HEK293T (cell line): ENCODE measurements around the gene PEAK3.

Experiments
- CTCF ChIA-PET: fragments of 350-600 bp; formaldehyde crosslinking; extraction: SDS; loops from one replicate; lab custom pipeline; 2021; ENCODE audit warnings: antibody characterized with exemption, inconsistent platforms; lab: Yijun Ruan, JAX
- POLR2A ChIA-PET: fragments of 350-600 bp; formaldehyde crosslinking; extraction: SDS; loops from one replicate; lab custom pipeline; 2020; ENCODE audit warnings: antibody characterized with exemption, inconsistent platforms; lab: Yijun Ruan, JAX
- DNase-seq: peaks from one replicate; pipeline ENCODE4 v3.0.0; 2012; ENCODE audit warnings: mixed read lengths; ENCODE audit errors: extremely low spot score
- ARNT ChIP-seq: fragments of 450-650 bp; IDR thresholded peaks from 2 replicates; pipeline ENCODE4 v1.6.1; 2017; ENCODE audit warnings: mild to moderate bottlenecking
- BHLHE40 ChIP-seq: fragments of 450-650 bp; IDR thresholded peaks from 2 replicates; pipeline ENCODE4 v1.6.1; 2016; ENCODE audit warnings: mild to moderate bottlenecking, moderate library complexity, borderline replicate concordance
- CTBP1 ChIP-seq: fragments of 450-650 bp; IDR thresholded peaks from 2 replicates; pipeline ENCODE4 v1.6.1; 2016; ENCODE audit warnings: borderline replicate concordance
- ELF4 ChIP-seq: fragments of 450-650 bp; IDR thresholded peaks from 2 replicates; pipeline ENCODE4 v1.6.1; 2017; ENCODE audit warnings: antibody characterized with exemption
- FOXA1 ChIP-seq: fragments of 450-650 bp; IDR thresholded peaks from 2 replicates; pipeline ENCODE4 v1.6.1; 2016; ENCODE audit warnings: mild to moderate bottlenecking
- FOXK2 ChIP-seq: fragments of 450-650 bp; IDR thresholded peaks from 2 replicates; pipeline ENCODE4 v1.6.1; 2016; ENCODE audit warnings: mild to moderate bottlenecking
- FOXM1 ChIP-seq: fragments of 450-650 bp; IDR thresholded peaks from 2 replicates; pipeline ENCODE4 v1.6.1; 2017; ENCODE audit warnings: mild to moderate bottlenecking, borderline replicate concordance
- HDGF ChIP-seq: fragments of 450-650 bp; IDR thresholded peaks from 2 replicates; pipeline ENCODE4 v1.6.1; 2017; ENCODE audit warnings: antibody characterized with exemption, borderline replicate concordance
- L3MBTL2 ChIP-seq: fragments of 450-650 bp; conservative IDR thresholded peaks from 2 replicates; pipeline ENCODE4 v1.6.1; 2016; ENCODE audit warnings: mild to moderate bottlenecking
- LEF1 ChIP-seq: fragments of 450-650 bp; IDR thresholded peaks from 2 replicates; pipeline ENCODE4 v1.6.1; 2017; ENCODE audit warnings: mild to moderate bottlenecking, borderline replicate concordance
- NFRKB ChIP-seq: fragments of 450-650 bp; IDR thresholded peaks from 2 replicates; pipeline ENCODE4 v1.6.1; 2016; ENCODE audit warnings: mild to moderate bottlenecking, moderate library complexity
- PKNOX1 ChIP-seq: fragments of 450-650 bp; IDR thresholded peaks from 2 replicates; pipeline ENCODE4 v1.6.1; 2016
- SP1 ChIP-seq: fragments of 450-650 bp; IDR thresholded peaks from 2 replicates; pipeline ENCODE4 v1.6.1; 2017
- SUZ12 ChIP-seq: fragments of 450-650 bp; IDR thresholded peaks from 2 replicates; pipeline ENCODE4 v1.6.1; 2016; ENCODE audit warnings: mild to moderate bottlenecking
- TARDBP ChIP-seq: fragments of 450-650 bp; IDR thresholded peaks from 2 replicates; pipeline ENCODE4 v1.6.1; 2016
- ZNF384 ChIP-seq: fragments of 450-650 bp; IDR thresholded peaks from 2 replicates; pipeline ENCODE4 v1.6.1; 2016

Gene PEAK3

GRCh38 chr19:2242816-2243215 is 39.2 kb downstream of the PEAK3 start:
- ChIA-PET CTCF (interaction anchor here (1.1 kb wide), 1 partner anchor 10 kb away, joined by 5 read pairs; no protein-coding TSS in a partner anchor), POLR2A (no interaction called here)
- no peak for DNase-seq
- TF ChIP-seq LEF1 (no peak), SP1 (no peak), CTBP1 (no peak), SUZ12 (no peak), L3MBTL2 (no peak), HDGF (no peak), PKNOX1 (no peak), NFRKB (no peak)

GRCh38 chr19:2242092-2242537 is 39.9 kb downstream of the PEAK3 start:
- no peak for TF ChIP-seq ELF4
- no peak for TF ChIP-seq SUZ12
- TF ChIP-seq PKNOX1 = no peak
- TF ChIP-seq FOXK2 = no peak
- TF ChIP-seq L3MBTL2 = no peak
- no peak for TF ChIP-seq LEF1
- TF ChIP-seq TARDBP = no peak
- TF ChIP-seq BHLHE40 = no peak
- no peak for TF ChIP-seq FOXM1
- no peak for TF ChIP-seq FOXA1
- no peak for TF ChIP-seq HDGF
- no peak for TF ChIP-seq NFRKB
- no peak for TF ChIP-seq ARNT
- TF ChIP-seq CTBP1 = no peak
- TF ChIP-seq SP1 = no peak
- no peak for TF ChIP-seq ZNF384
- POLR2A ChIA-PET = no interaction called here
- CTCF ChIA-PET = interaction anchor here (1.1 kb wide), 1 partner anchor 11 kb away, joined by 5 read pairs; no protein-coding TSS in a partner anchor
- no peak for DNase-seq

- TF ChIP-seq HDGF = no peak
- ChIA-PET POLR2A (no interaction called here), CTCF (no interaction called here)
- DNase-seq = no peak
Measured at GRCh38 chr19:2240881-2241760, 40.9 kb downstream of the PEAK3 start.

- POLR2A ChIA-PET = interaction anchor here (1.4 to 3.3 kb wide), 2 partner anchors 9 to 32 kb away, joined by 4 to 18 read pairs; partner anchors contain the start of gene AMH
- TF ChIP-seq ELF4 (no peak), LEF1 (no peak), SP1 (no peak), BHLHE40 (no peak), PKNOX1 (no peak)
- no peak for DNase-seq
- CTCF ChIA-PET = interaction anchor here (1.1 to 1.9 kb wide), 2 partner anchors 22 to 84 kb away, joined by 3 to 4 read pairs; no protein-coding TSS in a partner anchor
Measured at GRCh38 chr19:2239771-2240770, 41.9 kb downstream of the PEAK3 start.

- ChIA-PET POLR2A (interaction anchor here (1.4 to 3.3 kb wide), 4 partner anchors 10 to 86 kb away, joined by 3 to 18 read pairs (median 4); partner anchors contain the start of gene AMH), CTCF (interaction anchor here (0.6 to 1.9 kb wide), 3 partner anchors 23 to 83 kb away, joined by 3 to 4 read pairs (median 4); no protein-coding TSS in a partner anchor)
- no peak for DNase-seq
- TF ChIP-seq ARNT (no peak), ZNF384 (peak; percentile 58; the same call in 1 of the 2 replicates)
Measured at GRCh38 chr19:2239173-2239572, 42.8 kb downstream of the PEAK3 start.

- ChIA-PET CTCF (interaction anchor here (0.7 to 1.1 kb wide), 2 partner anchors 36 to 82 kb away, joined by 3 to 4 read pairs; no protein-coding TSS in a partner anchor), POLR2A (interaction anchor here (1.2 to 3.3 kb wide), 6 partner anchors 22 to 85 kb away, joined by 3 to 18 read pairs (median 4); no protein-coding TSS in a partner anchor)
- TF ChIP-seq FOXM1 = no peak
- TF ChIP-seq SP1 = no peak
- TF ChIP-seq ELF4 = no peak
- TF ChIP-seq CTBP1 = no peak
- TF ChIP-seq ARNT = no peak
- TF ChIP-seq PKNOX1 = no peak
- TF ChIP-seq BHLHE40 = no peak
- no peak for TF ChIP-seq L3MBTL2
- no peak for TF ChIP-seq NFRKB
- no peak for TF ChIP-seq ZNF384
- no peak for TF ChIP-seq FOXK2
- TF ChIP-seq LEF1 = no peak
- no peak for TF ChIP-seq HDGF
- DNase-seq = no peak
Measured at GRCh38 chr19:2237869-2238153, 44.2 kb downstream of the PEAK3 start.
